GM11168 (cell line): Measurements from ENCODE around the gene RGPD5.
"Not testable (repeated sequence)": the region's sequence is repeated elsewhere in the genome, so short reads cannot be mapped to it uniquely, and the experiment has no call there.

Experiments used
- in situ Hi-C: fragments of 300-500 bp; cut with MboI; formaldehyde crosslinking; loops from one replicate; pipeline ENCODE4 v1.12.0; 2022; ENCODE audit warnings: low sequenced_read_pairs; ENCODE audit not compliant: unreplicated experiment

Gene RGPD5

DNA sequence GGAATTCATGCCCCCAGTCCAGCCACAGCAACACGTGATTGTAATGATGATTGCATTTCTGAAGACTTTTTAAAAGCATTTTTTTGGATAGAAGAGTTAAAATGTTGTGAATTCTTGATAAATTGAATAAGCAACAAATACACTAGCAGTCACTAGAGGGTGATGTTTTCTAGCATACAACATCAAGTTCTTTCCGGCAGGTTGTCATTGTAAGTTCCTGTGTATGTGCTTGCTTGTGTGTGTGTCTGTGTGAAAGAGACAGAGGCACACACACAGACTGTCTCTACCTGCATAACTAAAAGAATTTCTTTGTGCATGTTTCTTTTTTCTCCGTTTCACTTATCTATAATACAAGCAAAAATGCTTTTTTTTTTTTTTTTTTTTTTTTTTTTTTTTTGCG lies 95.8 kb downstream of the RGPD5 start:
- in situ Hi-C loops = not testable (repeated sequence)

DNA sequence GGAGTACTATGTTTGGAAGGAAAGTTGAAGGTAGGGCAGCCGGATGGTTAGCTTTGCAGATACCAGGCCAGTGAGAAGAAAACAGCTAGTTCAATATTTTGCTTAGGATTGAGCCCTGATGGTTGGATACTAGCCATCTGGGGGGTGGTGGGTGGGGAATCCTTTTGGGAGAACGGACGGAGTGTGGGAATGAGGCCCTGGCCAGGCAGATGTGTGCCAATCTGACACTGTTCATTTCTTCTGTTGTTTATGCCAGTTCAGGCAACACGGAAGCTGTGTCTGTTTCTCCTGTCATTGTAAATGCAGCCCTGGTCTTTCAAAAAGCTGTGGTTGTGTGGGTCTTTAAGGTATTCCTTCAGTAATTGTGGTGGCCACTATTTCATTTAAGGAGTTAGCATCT lies 96.9 kb downstream of the RGPD5 start:
- in situ Hi-C loops = not testable (repeated sequence)

GRCh38 chr2:109893736-109894135 lies 99.6 kb downstream of the RGPD5 start:
- in situ Hi-C loops = not testable (repeated sequence)

DNA sequence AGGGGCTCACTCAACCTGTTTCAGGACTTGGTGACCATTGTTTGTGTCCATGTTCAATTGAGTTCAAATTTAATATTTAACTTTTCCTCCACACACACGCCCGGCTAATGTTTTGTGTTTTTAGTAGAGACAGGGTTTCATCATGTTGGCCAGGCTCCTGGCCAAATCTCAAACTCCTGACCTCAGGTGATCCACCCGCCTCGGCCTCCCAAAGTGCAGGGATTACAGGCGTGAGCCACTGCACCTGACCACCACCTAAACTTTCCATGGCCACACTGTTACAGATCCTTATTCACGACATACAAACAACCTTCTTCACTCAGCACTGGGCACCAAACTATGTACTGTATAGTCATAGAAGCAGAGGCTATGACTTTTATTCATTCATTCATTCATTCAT lies 100.0 kb downstream of the RGPD5 start:
- in situ Hi-C loops = not testable (repeated sequence)

DNA sequence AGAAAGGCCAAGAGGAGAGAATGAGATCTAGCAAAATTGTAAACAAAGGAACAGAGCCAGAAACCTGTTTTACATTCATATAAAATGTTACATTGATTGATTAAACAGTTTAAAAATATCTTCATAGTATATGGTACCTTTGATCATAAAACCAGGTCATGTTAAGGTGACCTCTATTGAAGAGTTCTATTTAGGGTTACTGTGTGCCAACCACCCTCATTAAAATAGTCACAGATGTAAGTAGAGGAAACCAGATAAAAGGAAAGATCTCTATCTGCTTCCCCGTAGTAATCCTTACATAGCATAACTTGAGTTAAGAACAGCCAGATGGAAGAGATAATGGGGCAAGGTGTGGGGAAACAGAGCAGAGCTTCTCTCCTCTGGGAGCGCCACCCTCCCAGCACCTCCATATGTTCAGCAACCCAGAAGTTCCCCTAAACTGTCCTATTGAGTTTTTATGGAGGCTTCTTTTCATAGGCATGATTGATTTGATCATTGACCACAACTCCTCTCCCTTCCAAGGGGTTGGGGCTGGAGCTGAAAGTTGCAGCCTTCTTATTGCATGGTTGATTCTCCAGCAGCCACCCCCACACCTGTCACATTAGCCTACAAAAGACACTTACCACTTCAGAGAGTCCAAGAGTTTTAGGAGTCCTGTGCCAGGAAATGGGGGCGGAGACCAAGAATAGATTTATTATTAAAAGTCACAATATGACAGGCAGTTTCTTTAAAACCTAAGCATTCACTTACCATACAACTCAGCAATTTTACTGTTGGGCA lies 101.2 kb downstream of the RGPD5 start:
- in situ Hi-C loops = not testable (repeated sequence)

DNA sequence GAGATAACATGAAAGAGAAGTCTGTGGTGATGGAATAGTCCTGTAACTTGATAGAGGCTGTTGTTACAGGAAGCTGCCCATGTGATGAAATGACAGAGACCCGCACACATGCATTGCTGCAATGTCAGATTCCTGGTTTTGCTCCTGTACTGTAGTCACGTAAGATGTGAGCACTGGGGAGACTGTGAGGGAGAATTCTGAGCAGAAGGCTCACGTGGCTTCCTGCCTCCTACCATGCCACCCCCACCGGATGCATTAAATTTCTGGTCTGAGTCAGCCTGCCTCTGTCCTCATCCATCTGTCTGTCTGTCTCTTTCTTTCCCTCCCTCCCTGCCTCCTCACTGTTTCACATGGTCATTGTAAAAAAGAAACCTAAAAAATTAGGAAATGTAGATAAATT lies 102.1 kb downstream of the RGPD5 start:
- in situ Hi-C loops = not testable (repeated sequence)

GRCh38 chr2:109897769-109898461 lies 103.8 kb downstream of the RGPD5 start:
- in situ Hi-C loops = not testable (repeated sequence)

GRCh38 chr2:109898462-109899336 lies 104.6 kb downstream of the RGPD5 start, which contains the start of gene LIMS3:
Gene LIMS3 (plus strand): TSS chr2:109898688. CDS start chr2:109898729, 41 bp downstream.
- in situ Hi-C loops = not testable (repeated sequence)

GRCh38 chr2:109905796-109906195 lies 111.7 kb downstream of the RGPD5 start:
- in situ Hi-C loops = loop anchor here (25.0 kb wide), 1 partner anchor 1243 kb away; no protein-coding TSS in a partner anchor
